GM12801 (cell line): ENCODE data around the gene HOXD3.

ENCODE experiments used
- TF ChIP-seq, protein P1 (sequence below): IDR thresholded peaks from one replicate; pipeline ENCODE4 v1.5.1; 2011; ENCODE audit warnings: control low read depth; ENCODE audit not compliant: insufficient read length; ENCODE audit errors: extremely low read depth

The HOXD3 gene

DNA sequence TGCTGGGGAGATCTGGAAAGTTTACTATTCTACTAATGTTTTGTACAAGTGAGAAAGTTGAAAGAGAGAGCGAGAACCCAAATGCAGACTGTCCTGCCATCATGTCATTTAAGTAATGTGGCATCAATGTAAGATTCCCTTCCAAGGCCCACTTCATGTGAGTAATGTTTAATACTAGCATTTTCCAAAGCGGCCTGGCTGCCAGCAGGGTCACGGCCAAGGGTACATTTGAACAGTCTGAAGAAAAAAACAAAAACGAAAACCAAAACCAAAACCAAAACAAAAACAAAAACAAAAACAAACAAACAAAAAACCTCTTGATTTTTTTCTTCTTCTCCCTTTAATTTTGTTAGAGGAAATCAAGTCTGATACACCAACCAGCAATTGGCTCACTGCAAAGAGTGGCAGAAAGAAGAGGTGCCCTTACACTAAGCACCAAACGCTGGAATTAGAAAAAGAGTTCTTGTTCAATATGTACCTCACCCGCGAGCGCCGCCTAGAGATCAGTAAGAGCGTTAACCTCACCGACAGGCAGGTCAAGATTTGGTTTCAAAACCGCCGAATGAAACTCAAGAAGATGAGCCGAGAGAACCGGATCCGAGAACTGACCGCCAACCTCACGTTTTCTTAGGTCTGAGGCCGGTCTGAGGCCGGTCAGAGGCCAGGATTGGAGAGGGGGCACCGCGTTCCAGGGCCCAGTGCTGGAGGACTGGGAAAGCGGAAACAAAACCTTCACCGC lies 38.3 kb upstream of the HOXD3 start:
- TF ChIP-seq, protein P1, sequence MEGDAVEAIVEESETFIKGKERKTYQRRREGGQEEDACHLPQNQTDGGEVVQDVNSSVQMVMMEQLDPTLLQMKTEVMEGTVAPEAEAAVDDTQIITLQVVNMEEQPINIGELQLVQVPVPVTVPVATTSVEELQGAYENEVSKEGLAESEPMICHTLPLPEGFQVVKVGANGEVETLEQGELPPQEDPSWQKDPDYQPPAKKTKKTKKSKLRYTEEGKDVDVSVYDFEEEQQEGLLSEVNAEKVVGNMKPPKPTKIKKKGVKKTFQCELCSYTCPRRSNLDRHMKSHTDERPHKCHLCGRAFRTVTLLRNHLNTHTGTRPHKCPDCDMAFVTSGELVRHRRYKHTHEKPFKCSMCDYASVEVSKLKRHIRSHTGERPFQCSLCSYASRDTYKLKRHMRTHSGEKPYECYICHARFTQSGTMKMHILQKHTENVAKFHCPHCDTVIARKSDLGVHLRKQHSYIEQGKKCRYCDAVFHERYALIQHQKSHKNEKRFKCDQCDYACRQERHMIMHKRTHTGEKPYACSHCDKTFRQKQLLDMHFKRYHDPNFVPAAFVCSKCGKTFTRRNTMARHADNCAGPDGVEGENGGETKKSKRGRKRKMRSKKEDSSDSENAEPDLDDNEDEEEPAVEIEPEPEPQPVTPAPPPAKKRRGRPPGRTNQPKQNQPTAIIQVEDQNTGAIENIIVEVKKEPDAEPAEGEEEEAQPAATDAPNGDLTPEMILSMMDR = no peak

DNA sequence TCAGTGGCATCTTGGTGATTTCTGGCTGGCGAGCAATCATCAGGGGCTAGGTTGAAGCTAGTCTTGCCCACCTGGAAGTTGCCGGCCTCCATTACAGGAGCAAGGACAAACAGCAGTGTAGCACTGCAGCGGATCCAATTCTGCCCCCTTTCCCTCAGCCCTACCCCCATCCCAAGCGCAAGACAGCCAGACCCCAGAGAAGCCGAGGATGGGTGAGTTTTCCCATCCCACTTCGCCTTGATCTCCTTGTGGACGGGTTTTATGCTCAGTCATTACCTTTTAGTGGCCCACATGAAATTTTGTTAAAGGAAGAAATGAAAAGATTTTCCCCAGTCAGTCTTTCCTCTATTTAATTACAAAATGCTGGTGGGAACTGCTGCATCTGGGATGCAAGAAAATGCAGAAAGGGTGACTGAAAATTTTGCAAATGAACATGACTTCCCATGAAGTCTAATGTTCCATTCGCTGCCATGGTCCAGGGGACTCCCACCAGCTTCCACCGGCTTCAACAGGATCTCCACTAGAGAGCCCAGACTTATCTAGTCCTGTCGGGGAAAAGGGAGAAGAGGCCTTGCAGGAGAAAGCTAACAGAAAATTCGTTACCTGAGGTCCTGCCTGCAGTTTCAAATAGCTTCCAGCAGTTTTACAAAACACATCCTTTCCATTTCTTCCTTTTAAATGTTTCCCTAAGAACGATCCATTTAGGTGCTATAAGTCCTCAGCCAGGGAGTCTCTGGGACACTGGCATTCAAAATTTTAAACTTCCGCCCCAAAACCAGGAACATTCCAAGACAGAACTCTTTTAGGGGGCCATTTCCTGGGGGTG lies 36.5 kb upstream of the HOXD3 start:
- TF ChIP-seq, protein P1 = no peak

DNA sequence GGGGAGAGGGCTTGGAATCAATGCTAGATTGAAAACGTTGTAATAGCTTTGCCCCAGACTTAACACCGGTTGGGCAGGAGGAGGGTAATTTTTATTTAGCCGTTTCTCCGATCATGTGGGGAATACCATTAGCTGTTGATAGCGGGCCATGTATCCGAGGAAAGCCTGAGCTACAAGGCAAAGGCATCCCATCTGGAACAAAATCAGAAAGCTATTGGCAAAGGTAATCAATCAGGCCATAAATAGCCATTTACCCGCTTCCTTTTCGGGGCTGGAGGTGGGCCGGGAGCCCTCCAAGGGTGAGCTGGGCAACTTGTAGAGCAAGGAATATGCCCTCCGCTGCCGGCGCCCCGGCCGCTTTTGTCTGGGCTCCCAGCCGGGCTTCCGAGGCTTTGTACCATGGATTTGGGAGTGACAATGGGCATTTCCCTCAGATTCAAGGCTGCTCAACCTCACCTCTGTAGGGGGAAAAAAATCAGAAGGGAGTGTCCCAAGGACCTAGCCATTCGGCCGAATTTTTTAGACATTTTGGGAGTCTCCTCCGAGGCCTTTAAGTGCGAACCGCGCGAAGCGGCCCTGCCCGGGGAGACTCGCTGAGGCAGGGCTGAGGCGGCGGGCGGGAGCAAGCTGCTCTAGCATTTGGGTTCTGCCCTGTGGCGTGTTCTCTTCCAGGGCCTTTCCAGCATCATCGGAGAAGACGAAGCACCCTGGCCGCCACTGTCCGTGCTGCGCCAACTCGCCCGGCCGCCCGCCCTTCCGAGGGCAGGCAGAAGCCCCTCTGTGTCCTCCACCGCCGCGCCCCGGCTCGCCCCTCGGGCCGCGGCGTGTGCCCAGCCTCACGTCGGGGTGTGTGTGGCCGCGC lies 35.7 kb upstream of the HOXD3 start:
- TF ChIP-seq, protein P1 = no peak

DNA sequence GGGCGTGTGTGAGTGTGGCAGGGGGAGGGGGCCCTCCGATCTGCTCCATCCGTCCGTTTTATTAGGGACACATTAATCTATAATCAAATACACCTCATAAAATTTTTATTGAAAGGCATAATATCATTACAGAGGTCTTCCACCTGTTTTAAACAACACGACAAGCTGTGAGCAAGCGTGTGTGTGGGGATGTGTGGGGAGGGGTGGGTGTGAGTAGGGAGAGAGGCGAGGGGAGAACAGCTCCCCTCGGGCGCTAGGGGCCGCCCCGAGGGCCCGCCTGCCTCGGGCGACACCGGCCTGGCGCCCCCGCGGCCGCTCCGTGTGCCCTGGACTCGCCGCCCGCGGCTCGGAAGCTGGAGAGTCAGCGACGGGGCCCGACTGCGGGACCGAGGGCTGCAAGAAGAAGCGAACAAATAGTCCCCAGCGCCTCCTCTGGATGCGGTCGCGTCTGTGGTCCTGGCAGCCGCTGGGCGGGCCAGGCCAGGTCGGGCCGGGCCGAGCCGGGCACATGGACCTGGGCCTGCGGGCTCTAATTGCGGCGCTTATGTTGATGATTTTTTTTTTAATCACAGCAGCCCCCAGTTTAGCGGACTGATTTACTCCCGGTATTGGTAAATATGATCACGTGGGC lies 34.9 kb upstream of the HOXD3 start:
- TF ChIP-seq, protein P1 = no peak

DNA sequence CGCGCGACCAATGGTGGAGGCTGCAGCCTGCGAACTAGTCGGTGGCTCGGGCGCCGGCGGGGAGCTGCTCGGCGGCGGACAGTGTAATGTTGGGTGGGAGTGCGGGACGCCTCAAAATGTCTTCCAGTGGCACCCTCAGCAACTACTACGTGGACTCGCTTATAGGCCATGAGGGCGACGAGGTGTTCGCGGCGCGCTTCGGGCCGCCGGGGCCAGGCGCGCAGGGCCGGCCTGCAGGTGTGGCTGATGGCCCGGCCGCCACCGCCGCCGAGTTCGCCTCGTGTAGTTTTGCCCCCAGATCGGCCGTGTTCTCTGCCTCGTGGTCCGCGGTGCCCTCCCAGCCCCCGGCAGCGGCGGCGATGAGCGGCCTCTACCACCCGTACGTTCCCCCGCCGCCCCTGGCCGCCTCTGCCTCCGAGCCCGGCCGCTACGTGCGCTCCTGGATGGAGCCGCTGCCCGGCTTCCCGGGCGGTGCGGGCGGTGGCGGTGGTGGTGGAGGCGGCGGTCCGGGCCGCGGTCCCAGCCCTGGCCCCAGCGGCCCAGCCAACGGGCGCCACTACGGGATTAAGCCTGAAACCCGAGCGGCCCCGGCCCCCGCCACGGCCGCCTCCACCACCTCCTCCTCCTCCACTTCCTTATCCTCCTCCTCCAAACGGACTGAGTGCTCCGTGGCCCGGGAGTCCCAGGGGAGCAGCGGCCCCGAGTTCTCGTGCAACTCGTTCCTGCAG lies 34.3 kb upstream of the HOXD3 start, which contains the start of gene HOXD9:
Gene HOXD9 (plus strand): TSS at position 37 of the 728 bp plus-strand sequence. CDS start 50 bp downstream, at position 87.
- TF ChIP-seq, protein P1 = no peak

DNA sequence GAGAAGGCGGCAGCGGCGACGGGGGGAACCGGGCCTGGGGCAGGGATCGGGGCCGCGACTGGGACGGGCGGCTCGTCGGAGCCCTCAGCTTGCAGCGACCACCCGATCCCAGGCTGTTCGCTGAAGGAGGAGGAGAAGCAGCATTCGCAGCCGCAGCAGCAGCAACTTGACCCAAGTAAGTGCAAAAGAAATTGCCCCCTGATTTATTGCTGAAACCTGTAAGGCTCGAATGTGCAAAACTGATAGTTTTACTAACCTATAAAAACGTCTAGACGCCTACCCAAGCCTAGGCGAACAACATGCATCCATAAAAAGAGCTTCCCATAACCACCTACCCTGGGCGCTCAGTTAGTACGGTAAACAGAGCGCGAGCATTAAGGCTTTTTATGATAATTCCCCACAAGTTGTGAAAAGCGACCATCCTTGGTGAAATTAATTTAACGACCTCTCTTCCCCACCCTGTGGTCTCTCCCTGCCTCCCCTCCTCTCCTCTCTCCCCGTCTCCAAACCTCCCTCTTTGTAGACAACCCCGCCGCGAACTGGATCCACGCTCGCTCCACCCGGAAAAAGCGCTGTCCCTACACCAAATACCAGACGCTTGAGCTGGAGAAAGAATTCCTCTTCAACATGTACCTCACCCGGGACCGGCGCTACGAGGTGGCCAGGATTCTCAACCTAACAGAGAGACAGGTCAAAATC lies 33.5 kb upstream of the HOXD3 start:
- TF ChIP-seq, protein P1 = no peak
